Colonic mucosa (tissue), 4 donors: Measurements from ENCODE around the gene CDC73. TPM values are rescaled to one million over a fixed set of nuclear protein-coding genes. Genes with fewer than 3 reads are reported as not detected.

Experiments
- DNase-seq: peaks from one replicate; pipeline ENCODE4 v3.0.0-alpha.2; 2020
- H3K27ac ChIP-seq: fragments of 200-600 bp; one replicate; pipeline ENCODE4 v1.8.0; 2021
- H3K27me3 ChIP-seq: fragments of 200-600 bp; one replicate; pipeline ENCODE4 v1.8.0; 2021
- H3K36me3 ChIP-seq: fragments of 200-600 bp; one replicate; pipeline ENCODE4 v1.8.0; 2021
- H3K4me1 ChIP-seq: fragments of 200-600 bp; one replicate; pipeline ENCODE4 v1.8.0; 2021; ENCODE audit warnings: mild to moderate bottlenecking
- H3K4me3 ChIP-seq: fragments of 200-600 bp; one replicate; pipeline ENCODE4 v1.8.0; 2021
- H3K9ac ChIP-seq, 2 donors: one replicate each; pipeline ENCODE4 v1.7.0; 2013; ENCODE audit warnings: control low read depth in 2 of 2, low read depth in 2 of 2, low read length in 2 of 2
- H3K9me3 ChIP-seq: fragments of 200-600 bp; one replicate; pipeline ENCODE4 v1.8.0; 2021
- intact Hi-C: fragments of 100-400 bp; cut with DNase I; formaldehyde crosslinking; loops from one replicate; pipeline ENCODE4 v1.14.1; 2022
- total RNA-seq, 2 donors: library from RNA; stranded (reverse); fragmentation: NEBNext Ultra II Directional in 1 of 2; extraction: Animal tissue kit (Norgen Biotek cat#: 25700) in 1 of 2; gene quantifications; one replicate each; pipeline ENCODE4 v1.2.1, GENCODE V29; 2021
- TF ChIP-seq, protein P1 (sequence below): fragments of 200-600 bp; IDR thresholded peaks from one replicate; pipeline ENCODE4 v1.8.0; 2022; ENCODE audit warnings: antibody characterized with exemption, mild to moderate bottlenecking
- donor health status: healthy.
- donor health status: DM: no; HTN: no; CAD: no.
- donor health status: DM: no; HTN: no; CAD: no.

CDC73 gene
- total RNA-seq, 2 donors from 2014 or later, result 45.3 to 49.1 TPM

DNA sequence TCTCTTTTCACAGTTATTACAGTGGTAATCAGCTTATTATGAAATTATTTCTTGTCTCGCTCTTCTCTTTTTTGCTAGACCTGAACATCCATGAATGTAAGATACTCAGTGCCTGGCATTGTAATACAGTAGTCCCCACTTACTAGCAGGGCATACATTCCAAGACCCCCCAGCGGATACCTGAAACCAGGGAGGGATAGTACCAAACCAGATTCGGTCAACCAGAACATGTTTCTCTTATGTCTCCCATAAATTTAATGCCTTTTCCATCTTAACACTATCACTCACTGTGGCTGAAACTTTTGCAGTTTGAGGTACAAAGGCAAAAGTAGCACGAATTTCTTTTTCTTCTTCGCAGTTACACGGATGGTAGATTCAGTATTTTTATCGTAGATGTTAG lies 89.2 kb downstream of the CDC73 start:
- H3K9ac ChIP-seq, result no peak overlapping the region
- no peaks in the 10 kb centered on the region for H3K9me3 ChIP-seq

GRCh38 chr1:193211539-193211938 lies 89.7 kb downstream of the CDC73 start:
- Histone ChIP-seq H3K27ac (no peak overlapping the region), H3K36me3 (no peaks in the 10 kb centered on the region)
- DNase-seq, result no peak

More for the DNA sequence above, 89.2 kb downstream of the CDC73 start:
- no peak overlapping the region for H3K4me3 ChIP-seq
- TF ChIP-seq, protein P1, sequence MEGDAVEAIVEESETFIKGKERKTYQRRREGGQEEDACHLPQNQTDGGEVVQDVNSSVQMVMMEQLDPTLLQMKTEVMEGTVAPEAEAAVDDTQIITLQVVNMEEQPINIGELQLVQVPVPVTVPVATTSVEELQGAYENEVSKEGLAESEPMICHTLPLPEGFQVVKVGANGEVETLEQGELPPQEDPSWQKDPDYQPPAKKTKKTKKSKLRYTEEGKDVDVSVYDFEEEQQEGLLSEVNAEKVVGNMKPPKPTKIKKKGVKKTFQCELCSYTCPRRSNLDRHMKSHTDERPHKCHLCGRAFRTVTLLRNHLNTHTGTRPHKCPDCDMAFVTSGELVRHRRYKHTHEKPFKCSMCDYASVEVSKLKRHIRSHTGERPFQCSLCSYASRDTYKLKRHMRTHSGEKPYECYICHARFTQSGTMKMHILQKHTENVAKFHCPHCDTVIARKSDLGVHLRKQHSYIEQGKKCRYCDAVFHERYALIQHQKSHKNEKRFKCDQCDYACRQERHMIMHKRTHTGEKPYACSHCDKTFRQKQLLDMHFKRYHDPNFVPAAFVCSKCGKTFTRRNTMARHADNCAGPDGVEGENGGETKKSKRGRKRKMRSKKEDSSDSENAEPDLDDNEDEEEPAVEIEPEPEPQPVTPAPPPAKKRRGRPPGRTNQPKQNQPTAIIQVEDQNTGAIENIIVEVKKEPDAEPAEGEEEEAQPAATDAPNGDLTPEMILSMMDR, result no peak
- H3K27me3 ChIP-seq, result no peaks in the 10 kb centered on the region
- no peaks in the 10 kb centered on the region for H3K36me3 ChIP-seq
- intact Hi-C loops, result no loop called here
- no peak overlapping the region for H3K27ac ChIP-seq
- no peaks in the 10 kb centered on the region for H3K4me1 ChIP-seq
- no peak for DNase-seq

GRCh38 chr1:193212637-193213036 lies 90.8 kb downstream of the CDC73 start:
- Histone ChIP-seq H3K27ac (no peak overlapping the region), H3K4me1 (no peaks in the 10 kb centered on the region), H3K36me3 (no peaks in the 10 kb centered on the region), H3K9ac (no peak overlapping the region), H3K27me3 (no peaks in the 10 kb centered on the region), H3K4me3 (no peak overlapping the region), H3K9me3 (no peaks in the 10 kb centered on the region)
- TF ChIP-seq, protein P1, result no peak
- intact Hi-C loops, result no loop called here
- DNase-seq, result no peak

More at GRCh38 chr1:193211539-193211938, 89.7 kb downstream of the CDC73 start:
- H3K27me3 ChIP-seq, result no peaks in the 10 kb centered on the region
- no peaks in the 10 kb centered on the region for H3K4me1 ChIP-seq
- TF ChIP-seq, protein P1, result no peak
- no peak overlapping the region for H3K4me3 ChIP-seq
- no peaks in the 10 kb centered on the region for H3K9me3 ChIP-seq
- no peak overlapping the region for H3K9ac ChIP-seq
- intact Hi-C loops, result no loop called here

- Histone ChIP-seq H3K4me3 (no peak overlapping the region), H3K4me1 (no peaks in the 10 kb centered on the region), H3K27ac (no peak overlapping the region), H3K27me3 (no peaks in the 10 kb centered on the region), H3K9me3 (no peaks in the 10 kb centered on the region), H3K36me3 (no peaks in the 10 kb centered on the region), H3K9ac (no peak overlapping the region)
- intact Hi-C loops, result no loop called here
- TF ChIP-seq, protein P1, result no peak
- no peak for DNase-seq
These were observed 92.2 kb downstream of the CDC73 start for GRCh38 chr1:193213998-193214397.

DNA sequence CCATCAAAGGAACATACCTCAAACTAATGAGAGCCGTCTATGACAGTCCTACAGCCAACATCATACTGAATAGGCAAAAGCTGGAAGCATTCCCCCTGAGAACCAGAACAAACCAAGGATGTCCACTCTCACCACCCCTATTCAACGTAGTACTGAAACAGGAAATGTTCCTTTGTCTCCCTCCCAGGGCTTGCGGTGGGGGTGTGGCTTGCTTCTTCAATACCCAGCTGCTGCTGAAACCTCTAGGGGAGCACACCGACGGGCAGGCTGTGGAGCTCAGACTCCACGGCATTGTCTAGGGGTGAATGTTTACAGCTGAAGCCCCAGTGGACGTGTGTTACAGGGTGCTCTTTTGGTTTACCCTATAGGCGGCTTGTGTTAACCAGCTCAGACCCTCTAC lies 95.1 kb downstream of the CDC73 start:
- TF ChIP-seq, protein P1, result no peak
- no peak overlapping the region for H3K4me3 ChIP-seq
- H3K27me3 ChIP-seq, result no peaks in the 10 kb centered on the region
- H3K9me3 ChIP-seq, result no peaks in the 10 kb centered on the region
- no peak overlapping the region for H3K27ac ChIP-seq
- intact Hi-C loops, result no loop called here
- H3K9ac ChIP-seq, result no peak overlapping the region
- no peaks in the 10 kb centered on the region for H3K36me3 ChIP-seq
- no peak for DNase-seq
- no peaks in the 10 kb centered on the region for H3K4me1 ChIP-seq

DNA sequence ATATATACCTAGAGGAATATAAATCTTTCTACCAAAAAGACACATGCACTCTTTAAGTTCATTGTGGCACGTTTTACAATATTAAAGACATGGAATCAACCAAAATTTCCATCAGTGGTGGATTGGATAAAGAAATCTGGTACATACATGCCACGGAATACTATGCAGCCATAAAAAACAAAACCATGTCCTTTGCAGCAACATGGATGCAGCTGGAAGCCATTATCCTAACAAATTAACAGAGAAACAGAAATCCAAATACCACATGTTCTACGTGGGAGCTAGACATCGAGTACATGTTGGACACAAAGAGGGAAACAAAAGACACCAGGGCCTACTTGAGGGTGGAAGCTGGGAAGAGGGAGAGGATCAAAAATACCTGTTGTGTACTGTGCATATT lies 97.6 kb downstream of the CDC73 start:
- Histone ChIP-seq H3K9me3 (no peaks in the 10 kb centered on the region), H3K36me3 (no peaks in the 10 kb centered on the region), H3K4me1 (no peaks in the 10 kb centered on the region), H3K27ac (no peak overlapping the region), H3K27me3 (no peaks in the 10 kb centered on the region), H3K4me3 (no peak overlapping the region), H3K9ac (no peak overlapping the region)
- TF ChIP-seq, protein P1, result no peak
- no peak for DNase-seq
- intact Hi-C loops, result no loop called here
